Measurements from ENCODE around the gene GMDS.

DNA sequence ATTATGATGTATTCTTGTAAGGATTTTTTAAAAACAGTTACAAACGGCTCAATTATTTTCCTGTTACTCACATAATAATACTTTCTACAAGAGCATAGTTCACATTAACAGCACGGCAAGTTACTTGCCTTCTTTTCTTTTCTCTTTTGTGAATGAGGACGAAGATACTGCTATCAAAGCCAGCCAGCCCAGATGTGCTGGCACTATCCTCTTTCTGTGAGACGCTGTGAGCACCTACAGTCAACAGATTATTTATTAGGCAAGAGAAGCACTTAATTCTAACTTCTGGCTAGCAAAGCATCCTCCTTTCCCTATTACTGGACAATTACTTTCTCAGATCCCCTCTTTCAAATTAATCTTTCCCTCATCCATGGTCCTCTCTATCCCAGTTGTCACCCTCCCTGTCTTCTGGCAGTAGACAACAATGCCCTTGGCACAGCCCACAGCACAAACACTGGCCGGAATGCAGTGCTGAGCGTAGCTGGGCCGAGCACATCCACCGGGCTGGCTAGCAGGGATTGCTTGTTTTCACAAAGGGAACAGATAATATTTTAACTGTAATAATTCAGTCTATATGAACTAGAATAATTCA, 373.6 kb downstream of the GMDS start:
- TF ChIP-seq, protein P1, sequence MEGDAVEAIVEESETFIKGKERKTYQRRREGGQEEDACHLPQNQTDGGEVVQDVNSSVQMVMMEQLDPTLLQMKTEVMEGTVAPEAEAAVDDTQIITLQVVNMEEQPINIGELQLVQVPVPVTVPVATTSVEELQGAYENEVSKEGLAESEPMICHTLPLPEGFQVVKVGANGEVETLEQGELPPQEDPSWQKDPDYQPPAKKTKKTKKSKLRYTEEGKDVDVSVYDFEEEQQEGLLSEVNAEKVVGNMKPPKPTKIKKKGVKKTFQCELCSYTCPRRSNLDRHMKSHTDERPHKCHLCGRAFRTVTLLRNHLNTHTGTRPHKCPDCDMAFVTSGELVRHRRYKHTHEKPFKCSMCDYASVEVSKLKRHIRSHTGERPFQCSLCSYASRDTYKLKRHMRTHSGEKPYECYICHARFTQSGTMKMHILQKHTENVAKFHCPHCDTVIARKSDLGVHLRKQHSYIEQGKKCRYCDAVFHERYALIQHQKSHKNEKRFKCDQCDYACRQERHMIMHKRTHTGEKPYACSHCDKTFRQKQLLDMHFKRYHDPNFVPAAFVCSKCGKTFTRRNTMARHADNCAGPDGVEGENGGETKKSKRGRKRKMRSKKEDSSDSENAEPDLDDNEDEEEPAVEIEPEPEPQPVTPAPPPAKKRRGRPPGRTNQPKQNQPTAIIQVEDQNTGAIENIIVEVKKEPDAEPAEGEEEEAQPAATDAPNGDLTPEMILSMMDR (conservative IDR thresholded peaks at IDR 0.05; ENCODE audit: low read depth in 2 of 2), result no peak
- no peak for TF ChIP-seq CREB1 (CRISPR knock-in tag; IDR thresholded peaks at IDR 0.05; ENCODE audit: low read depth)
- no peak for TF ChIP-seq EZH2phosphoT487 (IDR thresholded peaks at IDR 0.05; ENCODE audit: unreplicated experiment)
- TF ChIP-seq, protein P2, sequence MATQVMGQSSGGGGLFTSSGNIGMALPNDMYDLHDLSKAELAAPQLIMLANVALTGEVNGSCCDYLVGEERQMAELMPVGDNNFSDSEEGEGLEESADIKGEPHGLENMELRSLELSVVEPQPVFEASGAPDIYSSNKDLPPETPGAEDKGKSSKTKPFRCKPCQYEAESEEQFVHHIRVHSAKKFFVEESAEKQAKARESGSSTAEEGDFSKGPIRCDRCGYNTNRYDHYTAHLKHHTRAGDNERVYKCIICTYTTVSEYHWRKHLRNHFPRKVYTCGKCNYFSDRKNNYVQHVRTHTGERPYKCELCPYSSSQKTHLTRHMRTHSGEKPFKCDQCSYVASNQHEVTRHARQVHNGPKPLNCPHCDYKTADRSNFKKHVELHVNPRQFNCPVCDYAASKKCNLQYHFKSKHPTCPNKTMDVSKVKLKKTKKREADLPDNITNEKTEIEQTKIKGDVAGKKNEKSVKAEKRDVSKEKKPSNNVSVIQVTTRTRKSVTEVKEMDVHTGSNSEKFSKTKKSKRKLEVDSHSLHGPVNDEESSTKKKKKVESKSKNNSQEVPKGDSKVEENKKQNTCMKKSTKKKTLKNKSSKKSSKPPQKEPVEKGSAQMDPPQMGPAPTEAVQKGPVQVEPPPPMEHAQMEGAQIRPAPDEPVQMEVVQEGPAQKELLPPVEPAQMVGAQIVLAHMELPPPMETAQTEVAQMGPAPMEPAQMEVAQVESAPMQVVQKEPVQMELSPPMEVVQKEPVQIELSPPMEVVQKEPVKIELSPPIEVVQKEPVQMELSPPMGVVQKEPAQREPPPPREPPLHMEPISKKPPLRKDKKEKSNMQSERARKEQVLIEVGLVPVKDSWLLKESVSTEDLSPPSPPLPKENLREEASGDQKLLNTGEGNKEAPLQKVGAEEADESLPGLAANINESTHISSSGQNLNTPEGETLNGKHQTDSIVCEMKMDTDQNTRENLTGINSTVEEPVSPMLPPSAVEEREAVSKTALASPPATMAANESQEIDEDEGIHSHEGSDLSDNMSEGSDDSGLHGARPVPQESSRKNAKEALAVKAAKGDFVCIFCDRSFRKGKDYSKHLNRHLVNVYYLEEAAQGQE (IDR thresholded peaks at IDR 0.05; ENCODE audit: unreplicated experiment), result no peak
- TF ChIP-seq POLR2AphosphoS5 (IDR thresholded peaks at IDR 0.05; ENCODE audit: low read depth), result no peak
- TF ChIP-seq EZH2 (IDR thresholded peaks at IDR 0.05; ENCODE audit: low read depth, unreplicated experiment), result no peak
- no peak for TF ChIP-seq NANOG (IDR thresholded peaks at IDR 0.05; ENCODE audit: borderline replicate concordance)
- TF ChIP-seq ZNF331 (CRISPR knock-in tag; IDR thresholded peaks at IDR 0.05; ENCODE audit: low read depth), result no peak
